Measurements from ENCODE around the gene ST6GALNAC5. TPM values are rescaled to one million over a fixed set of nuclear protein-coding genes. Genes with fewer than 3 reads are reported as not detected.
"Not testable (repeated sequence)": the region's sequence is repeated elsewhere in the genome, so short reads cannot be mapped to it uniquely, and the experiment has no call there.

ST6GALNAC5 gene
- total RNA-seq, 1 donor from 2014 or later = 0.26 TPM

- H3K27me3 ChIP-seq (ENCODE audit: control insufficient read depth, insufficient read depth, low read length) = no peaks in the 10 kb centered on the region
- no peak overlapping the region for H3K4me3 ChIP-seq (ENCODE audit: low read depth, low read length)
- H3K36me3 ChIP-seq (ENCODE audit: control insufficient read depth, insufficient read depth, low read length) = no peaks in the 10 kb centered on the region
- FAIRE-seq = no peak
- DNase-seq (ENCODE audit: low read depth) = no peak
- TF ChIP-seq CTCF (IDR thresholded peaks at IDR 0.05; ENCODE audit: insufficient read depth, low read length, severe bottlenecking) = no peak
These were observed 9.5 kb downstream of the ST6GALNAC5 start for GRCh38 chr1:76876655-76877395.

- H3K27me3 ChIP-seq (ENCODE audit: control insufficient read depth, insufficient read depth, low read length); FAIRE-seq; H3K36me3 ChIP-seq (ENCODE audit: control insufficient read depth, insufficient read depth, low read length); H3K4me3 ChIP-seq (ENCODE audit: low read depth, low read length): not testable (repeated sequence)
- DNase-seq (ENCODE audit: low read depth) = peak; percentile 17
These were observed 11.7 kb downstream of the ST6GALNAC5 start for GRCh38 chr1:76879014-76879413.

GRCh38 chr1:76881762-76882161 is 14.5 kb downstream of the ST6GALNAC5 start:
- DNase-seq (ENCODE audit: low read depth) (no peak), FAIRE-seq (no peak)
- Histone ChIP-seq H3K36me3 (ENCODE audit: control insufficient read depth, insufficient read depth, low read length) (no peaks in the 10 kb centered on the region), H3K4me3 (ENCODE audit: low read depth, low read length) (no peak overlapping the region), H3K27me3 (ENCODE audit: control insufficient read depth, insufficient read depth, low read length) (no peaks in the 10 kb centered on the region)
- TF ChIP-seq CTCF (IDR thresholded peaks at IDR 0.05; ENCODE audit: insufficient read depth, low read length, severe bottlenecking) = no peak

GRCh38 chr1:76891931-76892622 is 24.8 kb downstream of the ST6GALNAC5 start:
- DNase-seq (ENCODE audit: low read depth) (no peak), FAIRE-seq (no peak)
- Histone ChIP-seq H3K4me3 (ENCODE audit: low read depth, low read length) (no peak overlapping the region), H3K27me3 (ENCODE audit: control insufficient read depth, insufficient read depth, low read length) (no peaks in the 10 kb centered on the region), H3K36me3 (ENCODE audit: control insufficient read depth, insufficient read depth, low read length) (no peaks in the 10 kb centered on the region)
- no peak for TF ChIP-seq CTCF (IDR thresholded peaks at IDR 0.05; ENCODE audit: insufficient read depth, low read length, severe bottlenecking)

GRCh38 chr1:76892675-76893074 is 25.4 kb downstream of the ST6GALNAC5 start:
- H3K4me3 ChIP-seq (ENCODE audit: low read depth, low read length) = no peak overlapping the region
- no peaks in the 10 kb centered on the region for H3K36me3 ChIP-seq (ENCODE audit: control insufficient read depth, insufficient read depth, low read length)
- FAIRE-seq (no peak), DNase-seq (ENCODE audit: low read depth) (no peak)
- H3K27me3 ChIP-seq (ENCODE audit: control insufficient read depth, insufficient read depth, low read length) = no peaks in the 10 kb centered on the region
- no peak for TF ChIP-seq CTCF (IDR thresholded peaks at IDR 0.05; ENCODE audit: insufficient read depth, low read length, severe bottlenecking)

- no peaks in the 10 kb centered on the region for H3K27me3 ChIP-seq (ENCODE audit: control insufficient read depth, insufficient read depth, low read length)
- FAIRE-seq (no peak), DNase-seq (ENCODE audit: low read depth) (peak; percentile 66)
- no peaks in the 10 kb centered on the region for H3K36me3 ChIP-seq (ENCODE audit: control insufficient read depth, insufficient read depth, low read length)
- H3K4me3 ChIP-seq (ENCODE audit: low read depth, low read length) = no peak overlapping the region
- TF ChIP-seq CTCF (IDR thresholded peaks at IDR 0.05; ENCODE audit: insufficient read depth, low read length, severe bottlenecking) = peak; percentile 85
These were observed 34.0 kb downstream of the ST6GALNAC5 start for GRCh38 chr1:76901158-76901767.
